SK-N-SH (cell line): ENCODE data around the gene FOXL1. TPM values are rescaled to one million over a fixed set of nuclear protein-coding genes. Genes with fewer than 3 reads are reported as not detected.

Source experiments
- CTCF ChIA-PET: fragments of 300-600, 350-600 bp; formaldehyde crosslinking; extraction: SDS; loops from one replicate; lab custom pipeline; 2021; lab: Yijun Ruan, JAX
- POLR2A ChIA-PET: fragments of 350-600 bp; sonication (Branson Sonifier 250); formaldehyde crosslinking; extraction: SDS; loops from one replicate; lab custom pipeline; 2020; ENCODE audit warnings: antibody characterized with exemption, inconsistent platforms; lab: Yijun Ruan, JAX
- DNase-seq: peaks from one replicate; pipeline ENCODE4 v3.0.0; 2012
- H2AFZ ChIP-seq: fragments of 200-600 bp; sonication (generic); 2 replicates; pipeline ENCODE4 v1.8.1; 2016; ENCODE audit warnings: antibody characterized with exemption, mild to moderate bottlenecking, low read depth
- H3F3A ChIP-seq: fragments of 200-600 bp; sonication (generic); replicated peaks from 2 replicates; pipeline ENCODE3; 2016; ENCODE audit warnings: antibody characterized with exemption, mild to moderate bottlenecking; ENCODE audit not compliant: insufficient read depth
- H3K27ac ChIP-seq, 2 experiments: fragments of 200-500 bp in 1 of 2; fragments of 200-600 bp in 1 of 2; sonication (Bioruptor generic) in 1 of 2; sonication (generic), shearing (Covaris generic) in 1 of 2; 2 replicates each; pipeline versions ENCODE4 v1.5.1 to v1.6.1; 2014 to 2016; ENCODE audit warnings: low read depth in 2 of 2, inconsistent platforms in 1 of 2, low read length in 1 of 2, mild to moderate bottlenecking in 1 of 2, mixed read lengths in 1 of 2
- H3K27me3 ChIP-seq: fragments of 200-600 bp; sonication (generic), shearing (Covaris generic); 2 replicates; pipeline ENCODE4 v1.6.1; 2016; ENCODE audit warnings: mixed run types; ENCODE audit not compliant: insufficient read depth
- H3K36me3 ChIP-seq, 2 experiments: fragments of 200-500 bp in 1 of 2; fragments of 200-600 bp in 1 of 2; sonication (Bioruptor generic) in 1 of 2; sonication (generic) in 1 of 2; replicated peaks in 1 of 2; 2 replicates each; pipeline versions ENCODE3 to v1.5.1; 2014 to 2016; ENCODE audit warnings: low read length in 1 of 2, mild to moderate bottlenecking in 1 of 2; ENCODE audit not compliant: insufficient read depth in 2 of 2, control insufficient read depth in 1 of 2
- H3K4me1 ChIP-seq, 2 experiments: fragments of 200-500 bp in 1 of 2; fragments of 200-600 bp in 1 of 2; sonication (Bioruptor generic) in 1 of 2; sonication (generic), shearing (Covaris generic) in 1 of 2; 2 replicates each; pipeline versions ENCODE4 v1.5.1 to v1.6.1; 2014 to 2016; ENCODE audit warnings: low read depth in 1 of 2, low read length in 1 of 2, mixed run types in 1 of 2; ENCODE audit not compliant: insufficient read depth in 2 of 2, control insufficient read depth in 1 of 2
- H3K4me2 ChIP-seq: fragments of 200-600 bp; sonication (generic), shearing (Covaris generic); 2 replicates; pipeline ENCODE4 v1.6.1; 2017; ENCODE audit warnings: mixed run types
- H3K4me3 ChIP-seq, 2 experiments: fragments of 200-500 bp in 1 of 2; fragments of 200-600 bp in 1 of 2; sonication (Bioruptor generic) in 1 of 2; sonication (generic), shearing (Covaris generic) in 1 of 2; 2 replicates each; pipeline versions ENCODE4 v1.5.1 to v1.8.1; 2014 to 2016; ENCODE audit warnings: low read depth in 2 of 2, inconsistent platforms in 1 of 2, low read length in 1 of 2, mild to moderate bottlenecking in 1 of 2, mixed read lengths in 1 of 2, moderate library complexity in 1 of 2
- H3K79me2 ChIP-seq: fragments of 200-600 bp; sonication (generic); 2 replicates; pipeline ENCODE4 v1.8.1; 2017; ENCODE audit warnings: mild to moderate bottlenecking; ENCODE audit not compliant: insufficient read depth
- H3K9ac ChIP-seq: fragments of 200-600 bp; sonication (generic); 2 replicates; pipeline ENCODE4 v1.6.1; 2017; ENCODE audit warnings: mixed run types
- H3K9me2 ChIP-seq: fragments of 200-600 bp; sonication (generic); 2 replicates; pipeline ENCODE4 v1.6.1; 2017; ENCODE audit warnings: mixed run types
- H3K9me3 ChIP-seq: fragments of 200-600 bp; sonication (generic); 2 replicates; pipeline ENCODE4 v1.6.1; 2017; ENCODE audit warnings: mixed run types, mild to moderate bottlenecking, moderate library complexity
- H4K20me1 ChIP-seq: fragments of 200-600 bp; sonication (generic); 2 replicates; pipeline ENCODE4 v1.6.1; 2017; ENCODE audit warnings: mild to moderate bottlenecking, mixed run types; ENCODE audit not compliant: insufficient read depth
- CHD2 ChIP-seq: fragments of 150-350 bp; IDR thresholded peaks from 2 replicates; pipeline ENCODE4 v1.6.1; 2018; ENCODE audit warnings: low read length; ENCODE audit not compliant: partially characterized antibody
- CTCF ChIP-seq: fragments of 200-600 bp; sonication (generic); IDR thresholded peaks from 2 replicates; pipeline ENCODE4 v1.6.1; 2017; ENCODE audit warnings: antibody characterized with exemption, mild to moderate bottlenecking, moderate library complexity
- EP300 ChIP-seq, 2 experiments: IDR thresholded peaks; 2 replicates each; pipeline versions ENCODE4 v1.4.0 to v1.6.1; 2012; ENCODE audit warnings: borderline replicate concordance in 1 of 2, low read depth in 1 of 2, low read length in 1 of 2
- FOSL2 ChIP-seq: IDR thresholded peaks from 2 replicates; pipeline ENCODE4 v1.4.0; 2012; ENCODE audit warnings: low read depth, mild to moderate bottlenecking, moderate library complexity, borderline replicate concordance
- POLR2AphosphoS5 ChIP-seq: IDR thresholded peaks from 2 replicates; pipeline ENCODE4 v1.6.1; 2012; ENCODE audit warnings: low read depth, low read length
- RCOR1 ChIP-seq: fragments of 150-350 bp; IDR thresholded peaks from 2 replicates; pipeline ENCODE4 v1.6.1; 2017; ENCODE audit warnings: antibody characterized with exemption, low read length
- TCF12 ChIP-seq: IDR thresholded peaks from 2 replicates; pipeline ENCODE4 v1.4.0; 2012
- WGBS: methylation state at CpG from one replicate; pipeline ENCODE4 v1.1.6; 2017; ENCODE audit warnings: low lambda C conversion rate; 5-methylcytosine and 5-hydroxymethylcytosine counted together
- polyA plus RNA-seq, 3 experiments: library from polyadenylated mRNA; depleted of rRNA; stranded (reverse); fragments of >200 nt; gene quantifications; 2 replicates each; pipeline ENCODE4 v1.2.3, GENCODE V29; 2012
- TF ChIP-seq, protein P1 (sequence below): IDR thresholded peaks from 2 replicates; pipeline ENCODE4 v1.4.0; 2012; ENCODE audit warnings: low read depth, borderline replicate concordance

FOXL1 gene
- polyA plus RNA-seq, 1 of the 3 experiments (the other 2 are of a cell fraction) = 2.5 TPM

DNA sequence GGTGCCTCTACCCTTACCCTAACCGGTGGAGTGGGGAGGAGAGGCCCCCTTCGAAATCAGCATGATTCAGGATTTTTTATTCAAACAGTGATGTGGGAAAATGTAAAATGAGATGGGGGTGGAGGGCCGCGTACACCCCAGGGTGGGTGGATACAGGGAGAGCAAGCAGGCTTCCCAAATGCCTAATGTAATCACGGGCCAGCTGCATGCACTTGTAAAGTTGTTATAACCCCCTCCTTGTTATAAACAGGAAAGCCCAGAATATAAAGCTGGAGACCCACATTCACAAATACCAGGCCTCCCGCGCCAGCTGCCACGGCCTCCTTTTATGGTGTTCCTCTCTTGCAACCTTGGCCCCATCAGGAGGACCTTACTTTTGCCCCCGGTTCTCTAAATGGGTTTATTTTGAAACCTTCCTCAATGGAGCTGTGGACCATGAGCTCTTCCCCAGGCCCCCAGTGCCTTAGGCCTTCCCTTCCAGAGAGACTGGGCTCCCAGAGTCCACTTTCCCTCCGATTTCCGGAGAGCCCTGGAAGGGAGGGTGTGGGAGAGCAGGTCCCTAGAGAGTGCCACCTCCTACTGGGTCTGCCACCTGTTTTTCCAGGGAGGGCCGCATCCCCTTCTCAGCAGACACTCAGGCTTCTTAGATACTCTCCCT is 906 bp upstream of the FOXL1 start:
- H3K27ac ChIP-seq = peak overlapping the region in 1 of 2 experiments; percentile 96; a peak in 2 of 4 replicates
- CTCF ChIA-PET = interaction anchor here (1.0 to 1.2 kb wide), 2 partner anchors 13 to 486 kb away, joined by 3 read pairs; no protein-coding TSS in a partner anchor
- POLR2A ChIA-PET = no interaction called here

DNA sequence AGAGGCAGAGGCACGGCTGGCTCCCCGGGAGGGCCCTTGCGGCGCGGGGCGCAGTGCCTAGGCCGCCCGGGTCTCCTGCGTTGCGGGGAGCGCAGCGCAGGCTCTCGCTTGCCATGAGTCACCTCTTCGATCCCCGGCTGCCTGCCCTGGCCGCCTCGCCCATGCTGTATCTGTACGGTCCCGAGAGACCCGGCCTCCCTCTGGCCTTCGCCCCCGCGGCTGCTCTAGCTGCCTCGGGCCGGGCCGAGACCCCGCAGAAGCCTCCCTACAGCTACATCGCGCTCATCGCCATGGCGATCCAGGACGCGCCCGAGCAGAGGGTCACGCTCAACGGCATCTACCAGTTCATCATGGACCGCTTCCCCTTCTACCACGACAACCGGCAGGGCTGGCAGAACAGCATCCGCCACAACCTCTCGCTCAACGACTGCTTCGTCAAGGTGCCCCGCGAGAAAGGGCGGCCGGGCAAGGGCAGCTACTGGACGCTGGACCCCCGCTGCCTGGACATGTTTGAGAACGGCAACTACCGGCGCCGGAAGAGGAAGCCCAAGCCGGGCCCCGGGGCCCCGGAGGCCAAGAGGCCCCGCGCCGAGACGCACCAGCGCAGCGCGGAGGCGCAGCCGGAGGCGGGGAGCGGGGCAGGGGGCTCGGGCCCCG is 390 bp downstream of the FOXL1 start:
- CTCF ChIA-PET = interaction anchor here (0.7 to 1.0 kb wide), 2 partner anchors 14 to 625 kb away, joined by 3 read pairs; no protein-coding TSS in a partner anchor
- Histone ChIP-seq H3K27me3 (no peaks in the 10 kb centered on the region), H3K9me3 (no peaks in the 10 kb centered on the region), H3K9ac (peak overlapping the region; percentile 83), H3K79me2 (peaks cover 90% of the 10 kb centered on the region), H3K27ac (peak overlapping the region in 1 of 2 experiments; percentile 96; a peak in 2 of 4 replicates), H3K4me2 (peak overlapping the region; percentile 92), H3K9me2 (no peaks in the 10 kb centered on the region), H2AFZ (no peak overlapping the region), H3F3A (peaks cover 49% of the 10 kb centered on the region), H3K4me1 (peaks cover 0 to 19% of the 10 kb centered on the region in 2 experiments; a peak in 2 of 4 replicates)
- no peak for DNase-seq
- no peak for TF ChIP-seq CTCF
- TF ChIP-seq FOSL2 = 0 out of 2 replicates have a peak, but pooled peaks have one; percentile 5
- TF ChIP-seq, all 33 proteins: peak for 1
- Histone ChIP-seq H4K20me1 (no peaks in the 10 kb centered on the region), H3K4me3 (peak overlapping the region in 1 of 2 experiments; percentile 35; a peak in 1 of 4 replicates), H3K36me3 (no peaks in the 10 kb centered on the region)
- POLR2A ChIA-PET = no interaction called here
- WGBS = 51% methylated on average over 23 of the region's 69 CpGs

More for the DNA sequence above, 906 bp upstream of the FOXL1 start:
- no peaks in the 10 kb centered on the region for H3K9me2 ChIP-seq
- peaks cover 53% of the 10 kb centered on the region for H3F3A ChIP-seq
- peaks cover 0 to 3% of the 10 kb centered on the region in 2 experiments for H3K36me3 ChIP-seq
- DNase-seq = no peak
- H3K9me3 ChIP-seq = no peaks in the 10 kb centered on the region
- H3K4me2 ChIP-seq = peak overlapping the region; percentile 92
- peaks cover 0 to 31% of the 10 kb centered on the region in 2 experiments; a peak in 2 of 4 replicates for H3K4me1 ChIP-seq
- TF ChIP-seq POLR2AphosphoS5 = no peak
- TF ChIP-seq TCF12 = no peak
- TF ChIP-seq RCOR1 = no peak
- no peak for TF ChIP-seq EP300 (IDR thresholded peaks at IDR 0.05; ENCODE audit: borderline replicate concordance in 1 of 2, low read depth in 1 of 2, low read length in 1 of 2)
- TF ChIP-seq CHD2 = no peak
- TF ChIP-seq, protein P1, sequence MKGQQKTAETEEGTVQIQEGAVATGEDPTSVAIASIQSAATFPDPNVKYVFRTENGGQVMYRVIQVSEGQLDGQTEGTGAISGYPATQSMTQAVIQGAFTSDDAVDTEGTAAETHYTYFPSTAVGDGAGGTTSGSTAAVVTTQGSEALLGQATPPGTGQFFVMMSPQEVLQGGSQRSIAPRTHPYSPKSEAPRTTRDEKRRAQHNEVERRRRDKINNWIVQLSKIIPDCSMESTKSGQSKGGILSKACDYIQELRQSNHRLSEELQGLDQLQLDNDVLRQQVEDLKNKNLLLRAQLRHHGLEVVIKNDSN = no peak
- TF ChIP-seq, all 33 proteins: peak for 0
- Histone ChIP-seq H3K79me2 (peaks cover 92% of the 10 kb centered on the region), H3K9ac (peak overlapping the region; percentile 83), H3K27me3 (no peaks in the 10 kb centered on the region), H4K20me1 (no peaks in the 10 kb centered on the region), H3K4me3 (peak overlapping the region in 1 of 2 experiments; percentile 73; a peak in 3 of 4 replicates), H2AFZ (no peak overlapping the region)
- 47% methylated on average over 12 of the region's 12 CpGs for WGBS
